ACC112 (cell line): ENCODE measurements around the gene FLNB.

Experiments used
- H2AFZ ChIP-seq: fragments of 200-600 bp; sonication (generic); one replicate; pipeline ENCODE4 v1.6.0; 2017; ENCODE audit warnings: antibody characterized with exemption, low read length; ENCODE audit not compliant: unreplicated experiment
- H3K27ac ChIP-seq: fragments of 200-600 bp; sonication (generic); 2 replicates; pipeline ENCODE4 v1.5.1; 2014; ENCODE audit warnings: low read depth, mild to moderate bottlenecking, antibody characterized with exemption, low read length, moderate library complexity
- H3K27me3 ChIP-seq: fragments of 200-600 bp; sonication (generic); 2 replicates; pipeline ENCODE4 v1.6.1; 2014; ENCODE audit warnings: mild to moderate bottlenecking, antibody characterized with exemption, low read length, moderate library complexity, mixed read lengths; ENCODE audit not compliant: insufficient read depth
- H3K36me3 ChIP-seq: fragments of 200-600 bp; sonication (generic); 2 replicates; pipeline ENCODE4 v1.6.1; 2016; ENCODE audit warnings: mild to moderate bottlenecking, antibody characterized with exemption, low read length, moderate library complexity, mixed read lengths; ENCODE audit not compliant: insufficient read depth
- H3K4me1 ChIP-seq: fragments of 200-600 bp; sonication (generic); one replicate; pipeline ENCODE4 v1.6.1; 2016; ENCODE audit warnings: low read length, mixed read lengths; ENCODE audit not compliant: insufficient read depth, unreplicated experiment, control insufficient read depth
- H3K4me3 ChIP-seq: fragments of 200-600 bp; sonication (generic); 2 replicates; pipeline ENCODE4 v1.5.1; 2014; ENCODE audit warnings: mild to moderate bottlenecking, low read depth, low read length
- H3K79me2 ChIP-seq: fragments of 200-600 bp; sonication (generic); one replicate; pipeline ENCODE4 v1.6.0; 2016; ENCODE audit warnings: low read length; ENCODE audit not compliant: control insufficient read depth, unreplicated experiment, insufficient read depth

The FLNB gene

GRCh38 chr3:58176827-58177489 is 168.7 kb downstream of the FLNB start:
- H3K4me3 ChIP-seq = no peak overlapping the region
- H3K79me2 ChIP-seq = no peaks in the 10 kb centered on the region
- no peak overlapping the region for H3K27ac ChIP-seq
- no peaks in the 10 kb centered on the region for H3K36me3 ChIP-seq
- no peaks in the 10 kb centered on the region for H3K27me3 ChIP-seq
- H2AFZ ChIP-seq = no peak overlapping the region
- H3K4me1 ChIP-seq = peaks cover 10% of the 10 kb centered on the region

GRCh38 chr3:58177747-58178527 is 169.7 kb downstream of the FLNB start:
- peaks cover 10% of the 10 kb centered on the region for H3K4me1 ChIP-seq
- H2AFZ ChIP-seq = peak overlapping the region; percentile 24
- peak overlapping the region; percentile 68 for H3K4me3 ChIP-seq
- H3K27me3 ChIP-seq = no peaks in the 10 kb centered on the region
- no peaks in the 10 kb centered on the region for H3K79me2 ChIP-seq
- H3K36me3 ChIP-seq = no peaks in the 10 kb centered on the region
- no peak overlapping the region for H3K27ac ChIP-seq

- H3K4me1 ChIP-seq = peaks cover 10% of the 10 kb centered on the region
- H2AFZ ChIP-seq = no peak overlapping the region
- no peak overlapping the region for H3K27ac ChIP-seq
- H3K27me3 ChIP-seq = no peaks in the 10 kb centered on the region
- no peaks in the 10 kb centered on the region for H3K79me2 ChIP-seq
- no peaks in the 10 kb centered on the region for H3K36me3 ChIP-seq
- H3K4me3 ChIP-seq = no peak overlapping the region
Measured at GRCh38 chr3:58178528-58179234, 170.5 kb downstream of the FLNB start.

GRCh38 chr3:58179235-58180098 is 171.2 kb downstream of the FLNB start:
- Histone ChIP-seq H3K27me3 (no peaks in the 10 kb centered on the region), H2AFZ (no peak overlapping the region), H3K79me2 (no peaks in the 10 kb centered on the region), H3K27ac (no peak overlapping the region), H3K4me1 (peaks cover 10% of the 10 kb centered on the region), H3K36me3 (no peaks in the 10 kb centered on the region), H3K4me3 (no peak overlapping the region)

GRCh38 chr3:58180099-58180880 is 172.1 kb downstream of the FLNB start:
- no peaks in the 10 kb centered on the region for H3K27me3 ChIP-seq
- peaks cover 6% of the 10 kb centered on the region for H3K4me1 ChIP-seq

GRCh38 chr3:58180940-58181587 is 172.8 kb downstream of the FLNB start:
- H3K79me2 ChIP-seq = no peaks in the 10 kb centered on the region
- H3K27ac ChIP-seq = no peak overlapping the region
- H3K27me3 ChIP-seq = no peaks in the 10 kb centered on the region
- H3K36me3 ChIP-seq = no peaks in the 10 kb centered on the region
- no peaks in the 10 kb centered on the region for H3K4me1 ChIP-seq
- no peak overlapping the region for H3K4me3 ChIP-seq
- H2AFZ ChIP-seq = no peak overlapping the region

More at GRCh38 chr3:58180099-58180880, 172.1 kb downstream of the FLNB start:
- H3K79me2 ChIP-seq = no peaks in the 10 kb centered on the region
- H3K36me3 ChIP-seq = no peaks in the 10 kb centered on the region
- H3K27ac ChIP-seq = no peak overlapping the region
- no peak overlapping the region for H2AFZ ChIP-seq
- no peak overlapping the region for H3K4me3 ChIP-seq

GRCh38 chr3:58183221-58183620 is 175.0 kb downstream of the FLNB start:
- no peaks in the 10 kb centered on the region for H3K79me2 ChIP-seq
- H3K4me1 ChIP-seq = no peaks in the 10 kb centered on the region

GRCh38 chr3:58183891-58184290 is 175.7 kb downstream of the FLNB start:
- H3K27ac ChIP-seq = no peak overlapping the region
- no peak overlapping the region for H3K4me3 ChIP-seq
- no peaks in the 10 kb centered on the region for H3K36me3 ChIP-seq
- H2AFZ ChIP-seq = no peak overlapping the region
- H3K79me2 ChIP-seq = no peaks in the 10 kb centered on the region
- H3K4me1 ChIP-seq = no peaks in the 10 kb centered on the region
- H3K27me3 ChIP-seq = no peaks in the 10 kb centered on the region

More at GRCh38 chr3:58183221-58183620, 175.0 kb downstream of the FLNB start:
- Histone ChIP-seq H3K27ac (no peak overlapping the region), H3K36me3 (no peaks in the 10 kb centered on the region), H3K27me3 (no peaks in the 10 kb centered on the region), H2AFZ (no peak overlapping the region), H3K4me3 (no peak overlapping the region)

- Histone ChIP-seq H3K36me3 (no peaks in the 10 kb centered on the region), H3K79me2 (no peaks in the 10 kb centered on the region), H3K27ac (no peak overlapping the region), H3K4me3 (no peak overlapping the region), H3K27me3 (no peaks in the 10 kb centered on the region), H3K4me1 (no peaks in the 10 kb centered on the region), H2AFZ (no peak overlapping the region)
Measured at GRCh38 chr3:58184309-58184981, 176.2 kb downstream of the FLNB start.
